Pancreas (tissue), 10 donors: ENCODE results near the gene TUBB8. TPM values are rescaled to one million over a fixed set of nuclear protein-coding genes. Genes with fewer than 3 reads are reported as not detected.
A peak's percentile ranks its signal among the peaks of the same experiment; 100 is the strongest.

ENCODE experiments used
- ATAC-seq, 4 donors: fragments of 200-7000 bp; cut with Tn5 transposase; one replicate each; pipeline versions ENCODE4 v1.8.0 to v1.9.1; 2020; ENCODE audit warnings: mild to moderate bottlenecking in 4 of 4, moderate library complexity in 4 of 4
- DNase-seq, 6 donors: peaks; one replicate each; pipeline ENCODE4 v3.0.0-alpha.2; 2020
- FAIRE-seq: peaks from 2 replicates; lab custom pipeline; 2012; peaks lifted over from hg19 to GRCh38; lab: Jason Lieb, UNC
- H3K27ac ChIP-seq, 4 donors: fragments of 200-600 bp; sonication (generic); 1 replicate in 3 of 4; 2 replicates in 1 of 4; pipeline versions ENCODE4 v1.5.0 to v1.8.0; 2020
- H3K27me3 ChIP-seq, 4 donors: fragments of 200-600 bp; one replicate each; pipeline ENCODE4 v1.8.0; 2021
- H3K36me3 ChIP-seq, 3 donors: fragments of 200-600 bp; sonication (generic) in 1 of 3; one replicate each; pipeline versions ENCODE4 v1.5.0 to v1.8.0; 2020 to 2021
- H3K4me1 ChIP-seq, 3 donors: fragments of 200-600 bp; one replicate each; pipeline ENCODE4 v1.8.0; 2021
- H3K4me3 ChIP-seq, 4 donors: fragments of 200-600 bp; sonication (generic) in 2 of 4; one replicate each; pipeline versions ENCODE4 v1.5.0 to v1.8.0; 2020 to 2021
- H3K9me3 ChIP-seq, 4 donors: fragments of 200-600 bp; one replicate each; pipeline ENCODE4 v1.8.0; 2021
- WGBS, 2 donors: extraction: QIAGEN DNeasy Blood & Tissue Kit; methylation state at CpG; one replicate each; pipeline ENCODE4 v1.1.7; 2013; 5-methylcytosine and 5-hydroxymethylcytosine counted together
- intact Hi-C, 3 donors: fragments of 100-400 bp; cut with DNase I; formaldehyde crosslinking; loops; one replicate each; pipeline versions ENCODE4 v1.11.1 to v1.14.2; 2022
- polyA plus RNA-seq, 2 donors: library from polyadenylated mRNA; stranded (reverse); fragments of 200-250 nt; gene quantifications; one replicate each; pipeline ENCODE4 v1.2.3, GENCODE V29; 2013
- total RNA-seq, 6 donors: library from RNA; stranded (reverse); fragmentation: NEBNext Ultra II Directional in 4 of 6; extraction: Animal tissue kit (Norgen Biotek cat#: 25700) in 4 of 6; gene quantifications; one replicate each; pipeline versions ENCODE4 v1.2.1 to v1.2.4, GENCODE V29; 2021 to 2023
- TF ChIP-seq, protein P1 (sequence below), 4 donors: fragments of 200-600 bp; sonication (generic) in 3 of 4; IDR thresholded peaks; one replicate each; pipeline versions ENCODE4 v1.5.0 to v1.8.0; 2021; ENCODE audit warnings: antibody characterized with exemption in 4 of 4
- donor health status: healthy with polysubstance abuse.
- donor health status: DM: no; HTN: no; CAD: no; lungs with moderate emphysema.
- donor health status: DM: no; HTN: no; CAD: no.
- donor health status: control.
- donor health status: control.
- donor health status: Bipolar disorder and iron deficiency.
- donor health status: DM: yes; HTN: yes; CAD: no.
- donor health status: DM: no; HTN: no; CAD: no.
- donor health status: DM: no; HTN: no; CAD: no.
- donor health status: DM: yes; HTN: yes; CAD: no.

TUBB8 gene
- total and polyA plus RNA-seq, 8 donors, result 0.09 to 0.46 (median 0.16) TPM; not detected in 5

DNA sequence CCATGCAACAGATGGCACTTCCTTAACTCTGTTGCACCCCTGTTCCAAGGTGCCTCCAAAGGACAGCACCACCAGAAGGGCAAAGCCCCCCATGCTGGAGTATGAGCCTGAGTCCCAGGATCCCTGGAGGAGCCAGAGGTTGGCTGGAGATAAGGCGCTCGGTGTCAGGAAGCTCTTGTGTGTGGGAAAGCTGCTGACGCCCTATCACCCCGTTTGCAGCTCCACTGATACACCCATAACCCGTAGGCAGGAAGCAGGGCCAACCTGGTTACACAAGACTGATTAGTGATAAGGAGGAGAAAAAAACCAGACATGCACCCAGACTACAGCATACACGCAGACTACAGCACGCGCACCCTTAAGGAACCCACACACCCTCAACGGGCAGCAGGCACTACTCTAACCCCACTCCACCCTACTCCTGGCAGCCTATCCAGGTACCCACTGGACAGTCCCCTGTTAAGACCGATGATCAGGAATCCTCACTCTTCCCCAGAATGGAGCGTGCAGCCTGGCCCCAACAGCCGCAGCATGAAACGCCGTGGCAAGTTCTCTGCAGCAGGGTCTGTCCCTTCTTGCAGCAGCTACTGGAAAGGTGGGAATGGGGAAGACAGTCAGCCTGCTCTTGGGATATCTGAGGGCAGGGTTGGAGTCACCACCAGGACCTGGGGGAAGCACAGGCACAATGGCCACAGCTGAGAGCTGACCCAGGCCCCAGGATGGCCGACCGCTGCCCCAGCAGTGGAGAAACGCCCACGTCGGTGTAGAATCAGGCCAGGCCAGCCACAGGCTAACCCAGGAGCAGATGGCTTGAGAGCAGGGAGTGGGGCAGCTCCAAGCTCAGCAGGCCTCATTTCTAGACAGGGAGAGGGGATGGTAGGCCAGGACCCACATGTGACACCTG, 38.3 kb upstream of the TUBB8 start:
- TF ChIP-seq, protein P1, sequence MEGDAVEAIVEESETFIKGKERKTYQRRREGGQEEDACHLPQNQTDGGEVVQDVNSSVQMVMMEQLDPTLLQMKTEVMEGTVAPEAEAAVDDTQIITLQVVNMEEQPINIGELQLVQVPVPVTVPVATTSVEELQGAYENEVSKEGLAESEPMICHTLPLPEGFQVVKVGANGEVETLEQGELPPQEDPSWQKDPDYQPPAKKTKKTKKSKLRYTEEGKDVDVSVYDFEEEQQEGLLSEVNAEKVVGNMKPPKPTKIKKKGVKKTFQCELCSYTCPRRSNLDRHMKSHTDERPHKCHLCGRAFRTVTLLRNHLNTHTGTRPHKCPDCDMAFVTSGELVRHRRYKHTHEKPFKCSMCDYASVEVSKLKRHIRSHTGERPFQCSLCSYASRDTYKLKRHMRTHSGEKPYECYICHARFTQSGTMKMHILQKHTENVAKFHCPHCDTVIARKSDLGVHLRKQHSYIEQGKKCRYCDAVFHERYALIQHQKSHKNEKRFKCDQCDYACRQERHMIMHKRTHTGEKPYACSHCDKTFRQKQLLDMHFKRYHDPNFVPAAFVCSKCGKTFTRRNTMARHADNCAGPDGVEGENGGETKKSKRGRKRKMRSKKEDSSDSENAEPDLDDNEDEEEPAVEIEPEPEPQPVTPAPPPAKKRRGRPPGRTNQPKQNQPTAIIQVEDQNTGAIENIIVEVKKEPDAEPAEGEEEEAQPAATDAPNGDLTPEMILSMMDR (IDR thresholded peaks at IDR 0.05), result no peak
- Histone ChIP-seq H3K27ac (no peak overlapping the region), H3K27me3 (no peaks in the 10 kb centered on the region), H3K36me3 (no peaks in the 10 kb centered on the region), H3K4me1 (peaks cover 4 to 14% (median 7%) of the 10 kb centered on the region in 3 donors), H3K9me3 (no peaks in the 10 kb centered on the region), H3K4me3 (no peak overlapping the region)
- WGBS, 2 donors, result 58 to 61% methylated on average over 16 to 19 of the region's 19 CpGs
- peak in 1 of 6 donors; percentile 25 for DNase-seq
- intact Hi-C loops, result no loop called here
- ATAC-seq, result peak; percentile 49 to 82 (median 72)
- no peak for FAIRE-seq

DNA sequence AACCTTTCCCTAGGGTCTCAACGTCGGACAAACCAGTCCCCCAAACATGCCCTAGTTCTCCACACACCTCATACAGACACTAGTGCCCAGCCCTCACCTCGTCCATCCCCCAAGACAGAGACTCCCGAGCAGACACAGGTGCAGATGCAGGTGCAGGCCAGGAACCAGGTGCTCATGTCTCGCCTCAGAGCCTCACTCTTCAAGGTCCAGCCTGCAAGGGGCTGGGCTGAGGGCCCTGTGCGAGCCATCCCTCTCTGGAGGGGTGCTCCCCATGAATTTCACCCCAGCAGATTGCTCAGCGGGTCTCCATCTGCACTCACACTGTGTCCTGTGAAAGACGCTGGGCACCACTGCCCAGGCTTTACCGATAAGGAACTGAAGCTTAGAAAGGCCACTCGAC, 36.9 kb upstream of the TUBB8 start:
- Histone ChIP-seq H3K27me3 (no peaks in the 10 kb centered on the region), H3K4me1 (peaks cover 0 to 6% (median 0%) of the 10 kb centered on the region in 3 donors), H3K4me3 (no peak overlapping the region), H3K9me3 (no peaks in the 10 kb centered on the region), H3K27ac (no peak overlapping the region), H3K36me3 (no peaks in the 10 kb centered on the region)
- FAIRE-seq (no peak), ATAC-seq (no peak), DNase-seq (no peak)
- intact Hi-C loops, result no loop called here
- WGBS, 2 donors, result 86 to 95% methylated on average over 8 to 10 of the region's 10 CpGs
- TF ChIP-seq, protein P1 (IDR thresholded peaks at IDR 0.05), result no peak

DNA sequence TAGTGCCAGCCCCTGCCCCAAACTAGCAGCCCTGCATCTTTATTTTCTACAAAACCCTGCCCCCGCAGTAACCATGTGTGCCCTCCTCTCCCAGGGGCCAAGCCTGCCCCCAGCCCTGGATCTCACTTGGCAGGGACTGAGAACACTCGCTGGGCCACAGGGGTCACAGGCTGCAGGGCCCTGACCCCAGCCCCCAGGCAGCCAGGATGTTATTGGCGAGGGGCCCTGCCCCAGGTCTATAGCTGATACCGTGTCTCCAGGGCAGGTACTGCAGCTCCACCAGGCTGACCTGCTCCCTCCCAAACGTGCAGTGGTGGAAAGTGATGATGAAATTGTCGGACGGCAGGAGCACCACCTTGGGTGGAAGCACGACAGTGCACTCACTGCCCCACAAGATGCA, 35.9 kb upstream of the TUBB8 start:
- intact Hi-C loops, result no loop called here
- WGBS, 2 donors, result 82 to 89% methylated on average over 8 of the region's 8 CpGs
- H3K27ac ChIP-seq, result no peak overlapping the region
- H3K9me3 ChIP-seq, result no peaks in the 10 kb centered on the region
- no peak for FAIRE-seq
- no peak overlapping the region for H3K4me3 ChIP-seq
- no peaks in the 10 kb centered on the region for H3K27me3 ChIP-seq
- no peak for ATAC-seq
- TF ChIP-seq, protein P1 (IDR thresholded peaks at IDR 0.05), result no peak
- DNase-seq, result no peak
- H3K36me3 ChIP-seq, result no peaks in the 10 kb centered on the region
- H3K4me1 ChIP-seq, result peaks cover 0 to 3% (median 2%) of the 10 kb centered on the region in 3 donors

- intact Hi-C loops, result no loop called here
- ATAC-seq (no peak), DNase-seq (no peak), FAIRE-seq (no peak)
- 86 to 87% methylated on average over 9 of the region's 9 CpGs for WGBS, 2 donors
- H3K27ac ChIP-seq, result no peak overlapping the region
- TF ChIP-seq, protein P1 (IDR thresholded peaks at IDR 0.05), result no peak
- H3K4me1 ChIP-seq, result peaks cover 0 to 7% (median 0%) of the 10 kb centered on the region in 3 donors
- H3K9me3 ChIP-seq, result no peaks in the 10 kb centered on the region
- H3K36me3 ChIP-seq, result no peaks in the 10 kb centered on the region
- no peak overlapping the region for H3K4me3 ChIP-seq
- H3K27me3 ChIP-seq, result no peaks in the 10 kb centered on the region
Observed at GRCh38 chr10:83930-84530, 34.9 kb upstream of the TUBB8 start.
